Ectodermal cell (in vitro differentiated cells): ENCODE results near the gene KLK1.

Experiments used
- H3K27ac ChIP-seq: 2 replicates; pipeline ENCODE4 v1.7.0; 2013; ENCODE audit warnings: mild to moderate bottlenecking, low read depth, low read length; ENCODE audit not compliant: insufficient read depth, poor library complexity, severe bottlenecking
- H3K27me3 ChIP-seq: 2 replicates; pipeline ENCODE4 v1.7.0; 2013; ENCODE audit warnings: mild to moderate bottlenecking, low read length; ENCODE audit not compliant: insufficient read depth, control insufficient read depth, poor library complexity, severe bottlenecking
- H3K36me3 ChIP-seq: one replicate; pipeline ENCODE4 v1.7.0; 2013; ENCODE audit warnings: low read length; ENCODE audit not compliant: control insufficient read depth, insufficient read depth
- H3K4me1 ChIP-seq: one replicate; pipeline ENCODE4 v1.7.0; 2013; ENCODE audit warnings: low read length; ENCODE audit not compliant: control insufficient read depth, insufficient read depth
- H3K4me3 ChIP-seq: 2 replicates; pipeline ENCODE4 v1.7.0; 2013; ENCODE audit warnings: low read depth, low read length, control low read depth; ENCODE audit not compliant: insufficient read depth
- H3K9me3 ChIP-seq: 2 replicates; pipeline ENCODE4 v1.7.0; 2013; ENCODE audit warnings: mild to moderate bottlenecking, low read length, moderate library complexity; ENCODE audit not compliant: control insufficient read depth
- WGBS, 2 experiments: methylation state at CpG; one replicate each; pipeline ENCODE4 v1.1.7; 2013; ENCODE audit warnings: missing lambda C conversion rate in 2 of 2; 5-methylcytosine and 5-hydroxymethylcytosine counted together

The KLK1 gene

DNA sequence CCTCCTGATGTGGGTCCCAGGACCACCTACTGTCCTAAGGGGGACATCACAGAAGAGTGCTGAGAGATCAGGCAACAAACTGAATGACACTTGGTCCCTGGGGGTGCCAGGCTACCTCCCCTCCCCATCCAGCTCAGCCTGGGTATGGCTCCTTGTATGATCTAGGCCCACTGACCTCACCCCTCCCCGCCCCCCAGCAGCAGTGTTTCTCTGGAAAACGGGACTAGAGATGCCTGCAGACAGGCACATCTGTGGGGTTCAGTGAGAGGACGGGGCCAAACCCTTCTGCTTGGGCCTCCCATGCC, 24.1 kb downstream of the KLK1 start:
- Histone ChIP-seq H3K4me3 (no peak overlapping the region), H3K9me3 (no peaks in the 10 kb centered on the region), H3K4me1 (peaks cover 10% of the 10 kb centered on the region), H3K27ac (no peak overlapping the region), H3K36me3 (peaks cover 13% of the 10 kb centered on the region), H3K27me3 (no peaks in the 10 kb centered on the region)
- 94% methylated on average over 3 of the region's 3 CpGs for WGBS, 2 experiments

- Histone ChIP-seq H3K4me1 (peaks cover 15% of the 10 kb centered on the region), H3K36me3 (peaks cover 13% of the 10 kb centered on the region), H3K4me3 (no peak overlapping the region), H3K9me3 (no peaks in the 10 kb centered on the region), H3K27ac (no peak overlapping the region), H3K27me3 (no peaks in the 10 kb centered on the region)
- 95 to 97% methylated on average over 21 of the region's 21 CpGs for WGBS, 2 experiments
Measured at GRCh38 chr19:50798659-50799546, 24.7 kb downstream of the KLK1 start.

GRCh38 chr19:50797781-50798658, 25.6 kb downstream of the KLK1 start:
- 92% methylated on average over 18 of the region's 18 CpGs for WGBS, 2 experiments
- Histone ChIP-seq H3K27ac (no peak overlapping the region), H3K36me3 (peaks cover 13% of the 10 kb centered on the region), H3K4me3 (no peak overlapping the region), H3K9me3 (no peaks in the 10 kb centered on the region), H3K27me3 (no peaks in the 10 kb centered on the region), H3K4me1 (peaks cover 15% of the 10 kb centered on the region)

- 94 to 95% methylated on average over 7 of the region's 7 CpGs for WGBS, 2 experiments
Measured at GRCh38 chr19:50797429-50797780, 26.2 kb downstream of the KLK1 start.

GRCh38 chr19:50796634-50797428, 26.8 kb downstream of the KLK1 start:
- H3K36me3 ChIP-seq, result peaks cover 13% of the 10 kb centered on the region
- H3K9me3 ChIP-seq, result no peaks in the 10 kb centered on the region
- no peak overlapping the region for H3K4me3 ChIP-seq
- H3K27me3 ChIP-seq, result no peaks in the 10 kb centered on the region
- 92 to 93% methylated on average over 8 of the region's 8 CpGs for WGBS, 2 experiments
- H3K4me1 ChIP-seq, result peaks cover 10% of the 10 kb centered on the region
- no peak overlapping the region for H3K27ac ChIP-seq

More at GRCh38 chr19:50797429-50797780, 26.2 kb downstream of the KLK1 start:
- H3K4me3 ChIP-seq, result no peak overlapping the region
- H3K36me3 ChIP-seq, result peaks cover 13% of the 10 kb centered on the region
- H3K9me3 ChIP-seq, result no peaks in the 10 kb centered on the region
- peaks cover 10% of the 10 kb centered on the region for H3K4me1 ChIP-seq
- H3K27me3 ChIP-seq, result no peaks in the 10 kb centered on the region
- no peak overlapping the region for H3K27ac ChIP-seq

DNA sequence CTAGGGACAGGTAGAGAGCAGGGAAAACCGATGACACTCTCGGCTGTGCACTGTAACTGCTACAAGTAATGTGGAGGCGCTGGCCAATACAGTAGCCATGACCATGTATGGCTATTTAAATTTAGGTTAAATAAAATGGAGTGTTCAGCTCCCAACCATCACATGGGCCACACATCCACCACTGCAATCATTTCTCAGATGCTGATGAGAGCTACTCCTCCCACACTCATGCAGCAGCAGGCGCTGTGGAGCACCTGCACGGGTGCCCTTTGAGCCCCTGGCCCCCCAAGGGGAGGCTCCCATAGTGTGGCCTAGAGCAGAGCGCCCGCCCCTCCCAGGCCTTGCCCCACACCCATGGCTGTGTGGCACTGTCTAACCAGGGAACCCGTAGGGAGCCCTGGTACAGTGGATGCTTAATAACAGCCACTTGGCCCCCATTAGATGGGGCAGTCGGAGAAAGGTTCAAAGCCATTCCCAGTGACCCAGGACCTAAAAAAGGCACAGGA, 27.4 kb downstream of the KLK1 start:
- H3K4me3 ChIP-seq, result no peak overlapping the region
- H3K27ac ChIP-seq, result no peak overlapping the region
- 89% methylated on average over 9 of the region's 9 CpGs for WGBS, 2 experiments
- H3K36me3 ChIP-seq, result peaks cover 13% of the 10 kb centered on the region
- H3K27me3 ChIP-seq, result no peaks in the 10 kb centered on the region
- H3K9me3 ChIP-seq, result no peaks in the 10 kb centered on the region
- peaks cover 10% of the 10 kb centered on the region for H3K4me1 ChIP-seq

GRCh38 chr19:50795664-50796073, 27.9 kb downstream of the KLK1 start:
- H3K9me3 ChIP-seq, result no peaks in the 10 kb centered on the region
- WGBS, 2 experiments, result 94 to 95% methylated on average over 4 of the region's 4 CpGs
- no peak overlapping the region for H3K4me3 ChIP-seq
- no peaks in the 10 kb centered on the region for H3K27me3 ChIP-seq
- H3K36me3 ChIP-seq, result peaks cover 13% of the 10 kb centered on the region
- H3K27ac ChIP-seq, result no peak overlapping the region
- peaks cover 10% of the 10 kb centered on the region for H3K4me1 ChIP-seq

- Histone ChIP-seq H3K4me1 (peaks cover 10% of the 10 kb centered on the region), H3K4me3 (no peak overlapping the region), H3K36me3 (peaks cover 11% of the 10 kb centered on the region), H3K9me3 (no peaks in the 10 kb centered on the region), H3K27ac (no peak overlapping the region), H3K27me3 (no peaks in the 10 kb centered on the region)
- 65 to 66% methylated on average over 18 of the region's 18 CpGs for WGBS, 2 experiments
Measured at GRCh38 chr19:50794876-50795663, 28.5 kb downstream of the KLK1 start.

GRCh38 chr19:50794074-50794875, 29.3 kb downstream of the KLK1 start:
- H3K27ac ChIP-seq, result no peak overlapping the region
- H3K4me3 ChIP-seq, result no peak overlapping the region
- H3K9me3 ChIP-seq, result no peaks in the 10 kb centered on the region
- H3K4me1 ChIP-seq, result peaks cover 10% of the 10 kb centered on the region
- no peaks in the 10 kb centered on the region for H3K27me3 ChIP-seq
- 45 to 52% methylated on average over 15 to 16 of the region's 16 CpGs for WGBS, 2 experiments
- peaks cover 7% of the 10 kb centered on the region for H3K36me3 ChIP-seq
